K562 (cell line): ENCODE data around the gene TMED10. TPM values are rescaled to one million over a fixed set of nuclear protein-coding genes. Genes with fewer than 3 reads are reported as not detected.

Source experiments
- CCNT2 ChIP-seq: IDR thresholded peaks from 2 replicates; pipeline ENCODE4 v1.6.1; 2011; ENCODE audit warnings: borderline replicate concordance, low read depth, mild to moderate bottlenecking, moderate library complexity, mixed read lengths, low read length; ENCODE audit not compliant: insufficient read length; ENCODE audit errors: extremely low read depth
- JUNB ChIP-seq: fragments of 450-650 bp; formaldehyde crosslinking; conservative IDR thresholded peaks from 2 replicates; pipeline ENCODE4 v1.4.0; 2020; ENCODE audit warnings: mild to moderate bottlenecking
- PHB ChIP-seq: fragments of 250-450 bp; sonication (Bioruptor Pico); IDR thresholded peaks from 2 replicates; pipeline ENCODE4 v1.5.0; 2021
- PHF8 ChIP-seq: fragments of 200-600 bp; sonication (generic); IDR thresholded peaks from 2 replicates; pipeline ENCODE4 v1.6.1; 2012; ENCODE audit warnings: mixed run types, mild to moderate bottlenecking, inconsistent platforms, low read length, moderate library complexity, borderline replicate concordance
- PML ChIP-seq: IDR thresholded peaks from 2 replicates; pipeline ENCODE4 v1.6.1; 2012; ENCODE audit warnings: low read length, inconsistent platforms
- POLR2H ChIP-seq: IDR thresholded peaks from 2 replicates; pipeline ENCODE4 v1.6.1; 2016; ENCODE audit warnings: missing genetic modification characterization, low read depth, mild to moderate bottlenecking, control low read depth, missing compliant biosample characterization, moderate library complexity
- PTTG1 ChIP-seq: fragments of 450-650 bp; IDR thresholded peaks from 2 replicates; pipeline ENCODE4 v1.6.1; 2016; ENCODE audit warnings: low read depth, mild to moderate bottlenecking, missing genetic modification characterization, missing compliant biosample characterization
- SP2 ChIP-seq: IDR thresholded peaks from 2 replicates; pipeline ENCODE4 v1.6.1; 2011; ENCODE audit warnings: mild to moderate bottlenecking, low read depth, low read length, moderate library complexity; ENCODE audit not compliant: poor library complexity, severe bottlenecking; ENCODE audit errors: extremely low read depth
- YY1 ChIP-seq, 3 experiments: IDR thresholded peaks; 2 replicates each; pipeline ENCODE4 v1.6.1; 2011; ENCODE audit warnings: low read length in 2 of 3, mild to moderate bottlenecking in 2 of 3, moderate library complexity in 2 of 3, borderline replicate concordance in 1 of 3, control low read depth in 1 of 3, low read depth in 1 of 3; ENCODE audit not compliant: insufficient read depth in 3 of 3, insufficient replicate concordance in 2 of 3, control insufficient read depth in 1 of 3, insufficient read length in 1 of 3; ENCODE audit errors: extremely low read depth in 1 of 3
- ZFP36 ChIP-seq: fragments of 150-350 bp; IDR thresholded peaks from 2 replicates; pipeline ENCODE4 v1.6.1; 2018; ENCODE audit warnings: low read length, low read depth; ENCODE audit not compliant: partially characterized antibody
- ZNF175 ChIP-seq: fragments of 200-800 bp; sonication (Bioruptor generic); IDR thresholded peaks from 2 replicates; pipeline ENCODE4 v1.6.1; 2016; ENCODE audit warnings: low read depth, mild to moderate bottlenecking, missing genetic modification characterization, missing compliant biosample characterization
- ZNF239 ChIP-seq: fragments of 250-450 bp; sonication (Bioruptor Pico); IDR thresholded peaks from 2 replicates; pipeline ENCODE4 v1.4.0; 2020; ENCODE audit warnings: mild to moderate bottlenecking
- polyA plus RNA-seq, 8 experiments: library from polyadenylated mRNA; depleted of rRNA in 4 of 8; stranded (reverse) in 5 of 8; unstranded in 3 of 8; fragments of >200 nt; fragmentation: Nextera tagmentation in 2 of 8; fragmentation: Illumina TruSeq in 1 of 8; extraction: Ambion mirVana in 2 of 8; extraction: Trizol in 1 of 8; gene quantifications; 2 replicates each; pipeline versions ENCODE4 v1.2.1 to v1.2.3, GENCODE V29; 2011 to 2014; ENCODE audit warnings: inconsistent platforms in 1 of 8, missing spikeins in 1 of 8
- total RNA-seq, 7 experiments: library from RNA; depleted of rRNA in 6 of 7; stranded (reverse); fragments of >200 nt in 6 of 7; fragmentation: Illumina TruSeq in 2 of 7; extraction: Trizol in 2 of 7; gene quantifications; 2 replicates each; pipeline versions ENCODE4 v1.2.1 to v1.2.3, GENCODE V29; 2011 to 2021; ENCODE audit warnings: low replicate concordance in 1 of 7
- TF ChIP-seq, protein P1 (sequence below), 2 experiments: IDR thresholded peaks; 2 replicates each; pipeline ENCODE4 v1.6.1; 2012; ENCODE audit warnings: improper control_type of control experiment in 2 of 2, low read depth in 2 of 2, low read length in 2 of 2, borderline replicate concordance in 1 of 2
- TF ChIP-seq, protein P2 (sequence below): fragments of 450-650 bp; IDR thresholded peaks from 2 replicates; pipeline ENCODE4 v1.6.1; 2014; ENCODE audit warnings: low read depth, mild to moderate bottlenecking, moderate library complexity, borderline replicate concordance
- TF ChIP-seq, protein P3 (sequence below): sonication (generic); formaldehyde crosslinking; IDR thresholded peaks from 2 replicates; pipeline ENCODE4 v1.8.0; 2022; ENCODE audit warnings: missing genetic modification reagents, mild to moderate bottlenecking, moderate library complexity, borderline replicate concordance
- TF ChIP-seq, protein P4 (sequence below), 2 experiments: fragments of 450-650 bp in 1 of 2; IDR thresholded peaks; 2 replicates each; pipeline ENCODE4 v1.6.1; 2011 to 2017; ENCODE audit warnings: low read depth in 2 of 2, antibody characterized with exemption in 1 of 2, borderline replicate concordance in 1 of 2, low read length in 1 of 2, mild to moderate bottlenecking in 1 of 2, mixed read lengths in 1 of 2; ENCODE audit not compliant: control insufficient read depth in 1 of 2

The TMED10 gene
- total and polyA plus RNA-seq, 9 of the 15 experiments (the other 6 are each of a cell fraction or from before 2014, with no cell fraction given) = 62.2 to 233 (median 124) TPM

DNA sequence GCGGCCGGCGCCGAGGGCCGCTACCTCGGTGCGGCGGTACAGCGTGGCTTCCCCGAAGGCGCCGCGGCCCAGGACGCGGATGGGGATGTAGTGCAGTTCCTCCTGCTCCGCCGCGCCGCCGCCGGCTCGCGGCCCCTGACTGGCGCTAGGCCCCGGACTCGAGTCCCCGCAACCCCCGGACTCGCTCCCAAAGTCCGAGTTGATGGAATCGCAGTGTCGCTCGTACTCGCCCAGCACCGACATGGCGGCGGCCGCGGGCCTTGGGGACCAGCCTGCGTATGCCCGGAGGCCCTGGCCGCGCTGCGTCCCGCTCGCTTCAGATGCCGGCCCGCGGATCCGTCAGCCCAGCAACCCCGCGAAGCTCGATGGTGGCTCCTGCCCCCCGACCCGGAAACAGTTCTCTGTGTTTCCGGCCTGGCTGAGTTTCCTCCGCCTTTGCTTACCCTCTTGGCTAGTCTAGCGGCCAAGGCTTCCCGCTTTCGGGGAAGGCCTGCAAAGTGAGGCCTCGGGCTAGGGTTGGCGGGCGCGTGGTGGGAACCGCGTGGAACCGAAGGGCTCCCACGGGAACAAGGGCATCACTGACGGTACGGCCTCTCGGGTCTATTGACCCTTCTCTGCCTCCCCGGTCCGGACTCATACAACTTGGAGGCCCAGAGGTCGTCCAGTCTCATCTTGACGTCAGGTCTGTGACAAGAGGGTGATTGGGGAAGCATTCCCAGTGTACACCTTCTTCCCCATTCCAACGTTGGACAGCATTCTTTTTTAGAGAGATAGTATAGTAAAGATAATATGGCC lies 49.5 kb downstream of the TMED10 start, which contains the start of gene NEK9 (continued):
- TF ChIP-seq, protein P1, sequence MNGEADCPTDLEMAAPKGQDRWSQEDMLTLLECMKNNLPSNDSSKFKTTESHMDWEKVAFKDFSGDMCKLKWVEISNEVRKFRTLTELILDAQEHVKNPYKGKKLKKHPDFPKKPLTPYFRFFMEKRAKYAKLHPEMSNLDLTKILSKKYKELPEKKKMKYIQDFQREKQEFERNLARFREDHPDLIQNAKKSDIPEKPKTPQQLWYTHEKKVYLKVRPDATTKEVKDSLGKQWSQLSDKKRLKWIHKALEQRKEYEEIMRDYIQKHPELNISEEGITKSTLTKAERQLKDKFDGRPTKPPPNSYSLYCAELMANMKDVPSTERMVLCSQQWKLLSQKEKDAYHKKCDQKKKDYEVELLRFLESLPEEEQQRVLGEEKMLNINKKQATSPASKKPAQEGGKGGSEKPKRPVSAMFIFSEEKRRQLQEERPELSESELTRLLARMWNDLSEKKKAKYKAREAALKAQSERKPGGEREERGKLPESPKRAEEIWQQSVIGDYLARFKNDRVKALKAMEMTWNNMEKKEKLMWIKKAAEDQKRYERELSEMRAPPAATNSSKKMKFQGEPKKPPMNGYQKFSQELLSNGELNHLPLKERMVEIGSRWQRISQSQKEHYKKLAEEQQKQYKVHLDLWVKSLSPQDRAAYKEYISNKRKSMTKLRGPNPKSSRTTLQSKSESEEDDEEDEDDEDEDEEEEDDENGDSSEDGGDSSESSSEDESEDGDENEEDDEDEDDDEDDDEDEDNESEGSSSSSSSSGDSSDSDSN (IDR thresholded peaks at IDR 0.05; ENCODE audit: borderline replicate concordance in 1 of 2, low read depth in 2 of 2, low read length in 2 of 2) = peak; percentile 28 to 40; a peak in 2 of 4 replicates
- peak; percentile 75 for TF ChIP-seq POLR2H (tag)
- TF ChIP-seq PML = peak; percentile 37; the same call in 1 of the 2 replicates
- 0 out of 2 replicates have a peak, but pooled peaks have one; percentile 8 for TF ChIP-seq JUNB (CRISPR knock-in tag)
- no peak for TF ChIP-seq ZFP36
- TF ChIP-seq CCNT2 = peak; percentile 23
- TF ChIP-seq, protein P2, sequence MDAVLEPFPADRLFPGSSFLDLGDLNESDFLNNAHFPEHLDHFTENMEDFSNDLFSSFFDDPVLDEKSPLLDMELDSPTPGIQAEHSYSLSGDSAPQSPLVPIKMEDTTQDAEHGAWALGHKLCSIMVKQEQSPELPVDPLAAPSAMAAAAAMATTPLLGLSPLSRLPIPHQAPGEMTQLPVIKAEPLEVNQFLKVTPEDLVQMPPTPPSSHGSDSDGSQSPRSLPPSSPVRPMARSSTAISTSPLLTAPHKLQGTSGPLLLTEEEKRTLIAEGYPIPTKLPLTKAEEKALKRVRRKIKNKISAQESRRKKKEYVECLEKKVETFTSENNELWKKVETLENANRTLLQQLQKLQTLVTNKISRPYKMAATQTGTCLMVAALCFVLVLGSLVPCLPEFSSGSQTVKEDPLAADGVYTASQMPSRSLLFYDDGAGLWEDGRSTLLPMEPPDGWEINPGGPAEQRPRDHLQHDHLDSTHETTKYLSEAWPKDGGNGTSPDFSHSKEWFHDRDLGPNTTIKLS = peak; percentile 49; the same call in 1 of the 2 replicates
- TF ChIP-seq YY1 (IDR thresholded peaks at IDR 0.05; ENCODE audit: borderline replicate concordance in 1 of 3, control insufficient read depth in 1 of 3, extremely low read depth in 1 of 3, insufficient read depth in 3 of 3, insufficient read length in 1 of 3, insufficient replicate concordance in 2 of 3, low read depth in 1 of 3, low read length in 2 of 3) = peak; percentile 23 to 73 (median 68)
- TF ChIP-seq, protein P3, sequence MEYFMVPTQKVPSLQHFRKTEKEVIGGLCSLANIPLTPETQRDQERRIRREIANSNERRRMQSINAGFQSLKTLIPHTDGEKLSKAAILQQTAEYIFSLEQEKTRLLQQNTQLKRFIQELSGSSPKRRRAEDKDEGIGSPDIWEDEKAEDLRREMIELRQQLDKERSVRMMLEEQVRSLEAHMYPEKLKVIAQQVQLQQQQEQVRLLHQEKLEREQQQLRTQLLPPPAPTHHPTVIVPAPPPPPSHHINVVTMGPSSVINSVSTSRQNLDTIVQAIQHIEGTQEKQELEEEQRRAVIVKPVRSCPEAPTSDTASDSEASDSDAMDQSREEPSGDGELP (CRISPR knock-in tag) = peak; percentile 61
- TF ChIP-seq PHB (CRISPR knock-in tag) = no peak
- peak; percentile 93 for TF ChIP-seq PHF8
- TF ChIP-seq ZNF175 (CRISPR knock-in tag) = 0 out of 2 replicates have a peak, but pooled peaks have one; percentile 43
- TF ChIP-seq PTTG1 = no peak
- TF ChIP-seq ZNF239 (CRISPR knock-in tag) = no peak
- TF ChIP-seq, protein P4, sequence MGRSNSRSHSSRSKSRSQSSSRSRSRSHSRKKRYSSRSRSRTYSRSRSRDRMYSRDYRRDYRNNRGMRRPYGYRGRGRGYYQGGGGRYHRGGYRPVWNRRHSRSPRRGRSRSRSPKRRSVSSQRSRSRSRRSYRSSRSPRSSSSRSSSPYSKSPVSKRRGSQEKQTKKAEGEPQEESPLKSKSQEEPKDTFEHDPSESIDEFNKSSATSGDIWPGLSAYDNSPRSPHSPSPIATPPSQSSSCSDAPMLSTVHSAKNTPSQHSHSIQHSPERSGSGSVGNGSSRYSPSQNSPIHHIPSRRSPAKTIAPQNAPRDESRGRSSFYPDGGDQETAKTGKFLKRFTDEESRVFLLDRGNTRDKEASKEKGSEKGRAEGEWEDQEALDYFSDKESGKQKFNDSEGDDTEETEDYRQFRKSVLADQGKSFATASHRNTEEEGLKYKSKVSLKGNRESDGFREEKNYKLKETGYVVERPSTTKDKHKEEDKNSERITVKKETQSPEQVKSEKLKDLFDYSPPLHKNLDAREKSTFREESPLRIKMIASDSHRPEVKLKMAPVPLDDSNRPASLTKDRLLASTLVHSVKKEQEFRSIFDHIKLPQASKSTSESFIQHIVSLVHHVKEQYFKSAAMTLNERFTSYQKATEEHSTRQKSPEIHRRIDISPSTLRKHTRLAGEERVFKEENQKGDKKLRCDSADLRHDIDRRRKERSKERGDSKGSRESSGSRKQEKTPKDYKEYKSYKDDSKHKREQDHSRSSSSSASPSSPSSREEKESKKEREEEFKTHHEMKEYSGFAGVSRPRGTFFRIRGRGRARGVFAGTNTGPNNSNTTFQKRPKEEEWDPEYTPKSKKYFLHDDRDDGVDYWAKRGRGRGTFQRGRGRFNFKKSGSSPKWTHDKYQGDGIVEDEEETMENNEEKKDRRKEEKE (IDR thresholded peaks at IDR 0.05; ENCODE audit: borderline replicate concordance in 1 of 2, control insufficient read depth in 1 of 2, low read depth in 2 of 2, low read length in 1 of 2) = 0 out of 4 replicates have a peak, but pooled peaks of 1 of the 2 experiments have one; percentile 18
- no peak for TF ChIP-seq SP2
